NOMO-1 treated with DMSO at 0.1 percent for 48 hours (cell line): ENCODE data around the gene LMF1.

Source experiments
- DNase-seq: peaks from one replicate; lab custom pipeline; 2025; ENCODE audit not compliant: unreplicated experiment; lab: John Stamatoyannopoulos, UW

The LMF1 gene

GRCh38 chr16:915546-915945 lies 55.2 kb downstream of the LMF1 start:
- DNase-seq: no peak

GRCh38 chr16:914440-914839 lies 56.3 kb downstream of the LMF1 start:
- no peak for DNase-seq

- DNase-seq: no peak
Measured at GRCh38 chr16:913817-914439, 56.9 kb downstream of the LMF1 start.

GRCh38 chr16:912684-913613 lies 57.8 kb downstream of the LMF1 start:
- DNase-seq: no peak

- DNase-seq: no peak
Measured at GRCh38 chr16:912322-912683, 58.5 kb downstream of the LMF1 start.

GRCh38 chr16:911604-912321 lies 59.0 kb downstream of the LMF1 start:
- DNase-seq: no peak

GRCh38 chr16:911101-911500 lies 59.7 kb downstream of the LMF1 start:
- DNase-seq: no peak

GRCh38 chr16:910181-910580 lies 60.6 kb downstream of the LMF1 start:
- no peak for DNase-seq

- DNase-seq: no peak
Measured at GRCh38 chr16:909281-910000, 61.3 kb downstream of the LMF1 start.

GRCh38 chr16:908526-909155 lies 62.1 kb downstream of the LMF1 start:
- no peak for DNase-seq

GRCh38 chr16:907842-908241 lies 62.9 kb downstream of the LMF1 start:
- no peak for DNase-seq

GRCh38 chr16:907361-907760 lies 63.4 kb downstream of the LMF1 start:
- DNase-seq: no peak

GRCh38 chr16:906296-906695 lies 64.5 kb downstream of the LMF1 start:
- no peak for DNase-seq

- DNase-seq: no peak
Measured at GRCh38 chr16:901715-902601, 68.8 kb downstream of the LMF1 start.

GRCh38 chr16:901149-901548 lies 69.6 kb downstream of the LMF1 start:
- DNase-seq: no peak

GRCh38 chr16:900211-900610 lies 70.6 kb downstream of the LMF1 start:
- no peak for DNase-seq

GRCh38 chr16:899683-900060 lies 71.1 kb downstream of the LMF1 start:
- no peak for DNase-seq

GRCh38 chr16:898761-899682 lies 71.8 kb downstream of the LMF1 start:
- no peak for DNase-seq

- DNase-seq: no peak
Measured at GRCh38 chr16:898216-898615, 72.6 kb downstream of the LMF1 start.
